WTC11 (cell line): ENCODE data around the gene TFB2M. TPM values are rescaled to one million over a fixed set of nuclear protein-coding genes. Genes with fewer than 3 reads are reported as not detected.

Experiments
- ATAC-seq: fragments of 200-7000 bp; cut with Tn5 transposase; 2 replicates; pipeline ENCODE4 v1.10.0; 2021; ENCODE audit warnings: mild to moderate bottlenecking, moderate library complexity
- CTCF ChIA-PET: fragments of 300-600 bp; sonication (Branson Sonifier 250); formaldehyde crosslinking; loops from one replicate; lab custom pipeline; 2021; ENCODE audit warnings: antibody characterized with exemption; lab: Charles Lee
- POLR2A ChIA-PET: fragments of 350-600 bp; sonication (Branson Sonifier 250); formaldehyde crosslinking; loops from one replicate; lab custom pipeline; 2021; ENCODE audit warnings: antibody characterized with exemption; lab: Charles Lee
- DNase-seq: peaks from one replicate; pipeline ENCODE4 v3.0.0; 2021; ENCODE audit warnings: low spot score
- H3K27ac Mint-ChIP-seq: 2 replicates; pipeline ENCODE4 v1.8.0; 2021; ENCODE audit warnings: mixed read lengths
- H3K27me3 Mint-ChIP-seq: 2 replicates; pipeline ENCODE4 v1.8.0; 2021; ENCODE audit warnings: low read depth, mild to moderate bottlenecking, moderate library complexity, mixed read lengths
- H3K36me3 Mint-ChIP-seq: 2 replicates; pipeline ENCODE4 v1.8.0; 2021; ENCODE audit warnings: mixed read lengths
- H3K4me1 Mint-ChIP-seq: 2 replicates; pipeline ENCODE4 v1.8.0; 2022; ENCODE audit warnings: mixed read lengths
- H3K4me3 Mint-ChIP-seq: 2 replicates; pipeline ENCODE4 v1.8.0; 2021; ENCODE audit warnings: mild to moderate bottlenecking, moderate library complexity, mixed read lengths
- H3K9me3 Mint-ChIP-seq: 2 replicates; pipeline ENCODE4 v1.8.0; 2021; ENCODE audit warnings: mixed read lengths
- ATF1 ChIP-seq: sonication (generic); formaldehyde crosslinking; IDR thresholded peaks from 2 replicates; pipeline ENCODE4 v1.8.1; 2023; ENCODE audit warnings: mild to moderate bottlenecking, moderate library complexity, missing genetic modification reagents
- CREB1 ChIP-seq: sonication (generic); formaldehyde crosslinking; IDR thresholded peaks from 2 replicates; pipeline ENCODE4 v1.8.0; 2023; ENCODE audit warnings: mild to moderate bottlenecking, missing genetic modification reagents
- CREM ChIP-seq: sonication (generic); formaldehyde crosslinking; IDR thresholded peaks from 2 replicates; pipeline ENCODE4 v1.8.1; 2022; ENCODE audit warnings: mild to moderate bottlenecking, missing genetic modification reagents, moderate library complexity
- EMX1 ChIP-seq: fragments of 250-450 bp; sonication (Bioruptor Pico); IDR thresholded peaks from 2 replicates; pipeline ENCODE4 v1.8.0; 2021; ENCODE audit warnings: mild to moderate bottlenecking
- GABPB1 ChIP-seq: sonication (generic); formaldehyde crosslinking; IDR thresholded peaks from 2 replicates; pipeline ENCODE4 v1.8.1; 2023; ENCODE audit warnings: mild to moderate bottlenecking, missing genetic modification reagents
- GTF2I ChIP-seq: fragments of 250-450 bp; sonication (Bioruptor Pico); conservative IDR thresholded peaks from 2 replicates; pipeline ENCODE4 v1.4.0; 2021; ENCODE audit warnings: mild to moderate bottlenecking
- HMGA2 ChIP-seq: fragments of 250-450 bp; sonication (Bioruptor Pico); IDR thresholded peaks from 2 replicates; pipeline ENCODE4 v1.4.0; 2021; ENCODE audit warnings: mild to moderate bottlenecking, moderate library complexity
- JAZF1 ChIP-seq: fragments of 250-450 bp; sonication (Bioruptor Pico); IDR thresholded peaks from 2 replicates; pipeline ENCODE4 v1.9.0; 2021; ENCODE audit warnings: moderate library complexity, mild to moderate bottlenecking, inconsistent platforms
- MAX ChIP-seq: sonication (generic); formaldehyde crosslinking; IDR thresholded peaks from 2 replicates; pipeline ENCODE4 v1.8.0; 2022; ENCODE audit warnings: mild to moderate bottlenecking, missing genetic modification reagents
- MXD4 ChIP-seq: fragments of 250-450 bp; sonication (Bioruptor Pico); IDR thresholded peaks from 2 replicates; pipeline ENCODE4 v1.8.0; 2021; ENCODE audit warnings: mild to moderate bottlenecking, moderate library complexity, borderline replicate concordance
- NR3C1 ChIP-seq: sonication (generic); formaldehyde crosslinking; conservative IDR thresholded peaks from 2 replicates; pipeline ENCODE4 v1.8.1; 2023; ENCODE audit warnings: low read depth, mild to moderate bottlenecking, missing genetic modification reagents
- OVOL2 ChIP-seq: fragments of 250-450 bp; sonication (Bioruptor Pico); IDR thresholded peaks from 2 replicates; pipeline ENCODE4 v1.9.0; 2021; ENCODE audit warnings: mild to moderate bottlenecking, borderline replicate concordance
- RORB ChIP-seq: fragments of 250-450 bp; sonication (Bioruptor Pico); IDR thresholded peaks from 2 replicates; pipeline ENCODE4 v1.9.0; 2021; ENCODE audit warnings: mild to moderate bottlenecking
- TP53 ChIP-seq: sonication (generic); formaldehyde crosslinking; IDR thresholded peaks from 2 replicates; pipeline ENCODE4 v1.8.1; 2023; ENCODE audit warnings: mild to moderate bottlenecking, missing genetic modification reagents
- ZBTB43 ChIP-seq: sonication (generic); formaldehyde crosslinking; IDR thresholded peaks from 2 replicates; pipeline ENCODE4 v1.8.1; 2023; ENCODE audit warnings: mild to moderate bottlenecking, missing genetic modification reagents
- ZNF219 ChIP-seq: sonication (generic); formaldehyde crosslinking; IDR thresholded peaks from 2 replicates; pipeline ENCODE4 v1.8.0; 2023; ENCODE audit warnings: missing genetic modification reagents, mild to moderate bottlenecking, borderline replicate concordance
- ZNF232 ChIP-seq: sonication (generic); formaldehyde crosslinking; IDR thresholded peaks from 2 replicates; pipeline ENCODE4 v1.8.0; 2022; ENCODE audit warnings: mild to moderate bottlenecking, missing genetic modification reagents
- ZNF281 ChIP-seq: sonication (generic); formaldehyde crosslinking; IDR thresholded peaks from 2 replicates; pipeline ENCODE4 v1.8.0; 2023; ENCODE audit warnings: mild to moderate bottlenecking, missing genetic modification reagents
- ZNF396 ChIP-seq: fragments of 250-450 bp; sonication (Bioruptor Pico); IDR thresholded peaks from 2 replicates; pipeline ENCODE4 v1.8.0; 2021; ENCODE audit warnings: mild to moderate bottlenecking, moderate library complexity, borderline replicate concordance
- ZNF425 ChIP-seq: fragments of 250-450 bp; sonication (Bioruptor Pico); conservative IDR thresholded peaks from 2 replicates; pipeline ENCODE4 v1.9.0; 2021; ENCODE audit warnings: mild to moderate bottlenecking
- total RNA-seq: library from RNA; stranded (reverse); gene quantifications from 3 replicates; pipeline ENCODE4 v1.2.3, GENCODE V29; 2021
- TF ChIP-seq, protein P1 (sequence below): sonication (generic); formaldehyde crosslinking; IDR thresholded peaks from 2 replicates; pipeline ENCODE4 v1.8.0; 2022; ENCODE audit warnings: mild to moderate bottlenecking, missing genetic modification reagents
- TF ChIP-seq, protein P2 (sequence below): sonication (generic); formaldehyde crosslinking; IDR thresholded peaks from 2 replicates; pipeline ENCODE4 v1.8.1; 2022; ENCODE audit warnings: low read depth, mild to moderate bottlenecking, moderate library complexity, missing genetic modification reagents, borderline replicate concordance
- TF ChIP-seq, protein P3 (sequence below): sonication (generic); formaldehyde crosslinking; IDR thresholded peaks from 2 replicates; pipeline ENCODE4 v1.8.1; 2023; ENCODE audit warnings: mild to moderate bottlenecking, moderate library complexity, missing genetic modification reagents

Gene TFB2M
- total RNA-seq, 1 experiment from 2014 or later, result 16.5 TPM

DNA sequence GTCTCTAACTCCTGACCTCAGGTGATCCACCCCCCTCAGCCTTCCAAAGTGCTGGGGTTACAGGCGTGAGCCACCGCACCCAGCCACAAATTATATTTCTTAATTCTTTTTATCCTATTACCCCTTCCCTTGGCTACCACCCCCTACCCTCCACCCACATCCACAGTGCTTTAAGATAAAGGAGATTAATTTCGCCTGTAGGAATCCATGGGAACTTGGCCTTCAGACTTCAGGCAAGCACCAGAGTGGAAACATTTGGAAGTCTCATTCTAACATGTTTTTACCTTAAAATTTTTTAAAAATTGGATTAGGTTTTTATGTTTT is 10.6 kb upstream of the TFB2M start:
- TF ChIP-seq ZNF281 (CRISPR knock-in tag) (no peak), NR3C1 (no peak), ZNF232 (no peak), CREM (CRISPR knock-in tag) (no peak), ATF1 (CRISPR knock-in tag) (no peak), JAZF1 (CRISPR knock-in tag) (no peak), MAX (CRISPR knock-in tag) (no peak), ZNF219 (CRISPR knock-in tag) (no peak)
- Mint-ChIP-seq H3K27me3 (no peaks in the 10 kb centered on the region), H3K4me3 (no peak overlapping the region), H3K4me1 (no peaks in the 10 kb centered on the region), H3K27ac (no peak overlapping the region), H3K36me3 (no peaks in the 10 kb centered on the region), H3K9me3 (no peaks in the 10 kb centered on the region)
- ChIA-PET POLR2A (no interaction called here), CTCF (no interaction called here)
- ATAC-seq, result no peak
- DNase-seq, result no peak

- no peaks in the 10 kb centered on the region for H3K9me3 Mint-ChIP-seq
- no peaks in the 10 kb centered on the region for H3K36me3 Mint-ChIP-seq
- no peaks in the 10 kb centered on the region for H3K27me3 Mint-ChIP-seq
- ChIA-PET CTCF (no interaction called here), POLR2A (no interaction called here)
- DNase-seq (no peak), ATAC-seq (no peak)
- TF ChIP-seq TP53 (CRISPR knock-in tag), result no peak
- TF ChIP-seq ZNF396, result no peak
- no peak for TF ChIP-seq ZBTB43 (CRISPR knock-in tag)
- TF ChIP-seq CREB1 (CRISPR knock-in tag), result no peak
- TF ChIP-seq, protein P1, sequence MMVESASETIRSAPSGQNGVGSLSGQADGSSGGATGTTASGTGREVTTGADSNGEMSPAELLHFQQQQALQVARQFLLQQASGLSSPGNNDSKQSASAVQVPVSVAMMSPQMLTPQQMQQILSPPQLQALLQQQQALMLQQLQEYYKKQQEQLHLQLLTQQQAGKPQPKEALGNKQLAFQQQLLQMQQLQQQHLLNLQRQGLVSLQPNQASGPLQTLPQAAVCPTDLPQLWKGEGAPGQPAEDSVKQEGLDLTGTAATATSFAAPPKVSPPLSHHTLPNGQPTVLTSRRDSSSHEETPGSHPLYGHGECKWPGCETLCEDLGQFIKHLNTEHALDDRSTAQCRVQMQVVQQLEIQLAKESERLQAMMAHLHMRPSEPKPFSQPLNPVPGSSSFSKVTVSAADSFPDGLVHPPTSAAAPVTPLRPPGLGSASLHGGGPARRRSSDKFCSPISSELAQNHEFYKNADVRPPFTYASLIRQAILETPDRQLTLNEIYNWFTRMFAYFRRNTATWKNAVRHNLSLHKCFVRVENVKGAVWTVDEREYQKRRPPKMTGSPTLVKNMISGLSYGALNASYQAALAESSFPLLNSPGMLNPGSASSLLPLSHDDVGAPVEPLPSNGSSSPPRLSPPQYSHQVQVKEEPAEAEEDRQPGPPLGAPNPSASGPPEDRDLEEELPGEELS (CRISPR knock-in tag), result no peak
- TF ChIP-seq ZNF425, result no peak
- TF ChIP-seq MXD4 (CRISPR knock-in tag), result no peak
- TF ChIP-seq RORB, result no peak
- TF ChIP-seq GABPB1 (CRISPR knock-in tag), result no peak
- TF ChIP-seq, protein P2, sequence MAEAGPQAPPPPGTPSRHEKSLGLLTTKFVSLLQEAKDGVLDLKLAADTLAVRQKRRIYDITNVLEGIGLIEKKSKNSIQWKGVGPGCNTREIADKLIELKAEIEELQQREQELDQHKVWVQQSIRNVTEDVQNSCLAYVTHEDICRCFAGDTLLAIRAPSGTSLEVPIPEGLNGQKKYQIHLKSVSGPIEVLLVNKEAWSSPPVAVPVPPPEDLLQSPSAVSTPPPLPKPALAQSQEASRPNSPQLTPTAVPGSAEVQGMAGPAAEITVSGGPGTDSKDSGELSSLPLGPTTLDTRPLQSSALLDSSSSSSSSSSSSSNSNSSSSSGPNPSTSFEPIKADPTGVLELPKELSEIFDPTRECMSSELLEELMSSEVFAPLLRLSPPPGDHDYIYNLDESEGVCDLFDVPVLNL (CRISPR knock-in tag), result no peak
- no peak for TF ChIP-seq GTF2I (CRISPR knock-in tag)
- TF ChIP-seq, protein P3, sequence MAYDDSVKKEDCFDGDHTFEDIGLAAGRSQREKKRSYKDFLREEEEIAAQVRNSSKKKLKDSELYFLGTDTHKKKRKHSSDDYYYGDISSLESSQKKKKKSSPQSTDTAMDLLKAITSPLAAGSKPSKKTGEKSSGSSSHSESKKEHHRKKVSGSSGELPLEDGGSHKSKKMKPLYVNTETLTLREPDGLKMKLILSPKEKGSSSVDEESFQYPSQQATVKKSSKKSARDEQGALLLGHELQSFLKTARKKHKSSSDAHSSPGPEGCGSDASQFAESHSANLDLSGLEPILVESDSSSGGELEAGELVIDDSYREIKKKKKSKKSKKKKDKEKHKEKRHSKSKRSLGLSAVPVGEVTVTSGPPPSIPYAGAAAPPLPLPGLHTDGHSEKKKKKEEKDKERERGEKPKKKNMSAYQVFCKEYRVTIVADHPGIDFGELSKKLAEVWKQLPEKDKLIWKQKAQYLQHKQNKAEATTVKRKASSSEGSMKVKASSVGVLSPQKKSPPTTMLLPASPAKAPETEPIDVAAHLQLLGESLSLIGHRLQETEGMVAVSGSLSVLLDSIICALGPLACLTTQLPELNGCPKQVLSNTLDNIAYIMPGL, result no peak
- TF ChIP-seq OVOL2 (CRISPR knock-in tag), result no peak
- no peak for TF ChIP-seq HMGA2 (CRISPR knock-in tag)
- no peak for TF ChIP-seq EMX1 (CRISPR knock-in tag)
- no peak overlapping the region for H3K27ac Mint-ChIP-seq
- H3K4me3 Mint-ChIP-seq, result no peak overlapping the region
- no peaks in the 10 kb centered on the region for H3K4me1 Mint-ChIP-seq
Observed at GRCh38 chr1:246573491-246573890, 7.4 kb upstream of the TFB2M start.
